Esophagus (tissue), 2 donors: ENCODE data around the gene UBA6. TPM values are rescaled to one million over a fixed set of nuclear protein-coding genes. Genes with fewer than 3 reads are reported as not detected.
"Not testable (repeated sequence)": the region's sequence is repeated elsewhere in the genome, so short reads cannot be mapped to it uniquely, and the experiment has no call there.

ENCODE experiments used
- H3K27ac ChIP-seq, 2 donors: one replicate each; pipeline ENCODE4 v1.5.1; 2013; ENCODE audit warnings: low read depth in 2 of 2, mild to moderate bottlenecking in 2 of 2, inconsistent platforms in 1 of 2, low read length in 1 of 2, moderate library complexity in 1 of 2
- H3K27me3 ChIP-seq, 2 donors: one replicate each; pipeline ENCODE4 v1.6.1; 2013; ENCODE audit warnings: low read length in 2 of 2, control low read depth in 1 of 2, mild to moderate bottlenecking in 1 of 2; ENCODE audit not compliant: insufficient read depth in 2 of 2, control insufficient read depth in 1 of 2
- H3K36me3 ChIP-seq, 2 donors: one replicate each; pipeline ENCODE4 v1.6.1; 2013; ENCODE audit warnings: low read length in 1 of 2; ENCODE audit not compliant: control insufficient read depth in 2 of 2, insufficient read depth in 2 of 2
- H3K4me1 ChIP-seq, 2 donors: one replicate each; pipeline ENCODE4 v1.6.1; 2013; ENCODE audit warnings: low read length in 1 of 2; ENCODE audit not compliant: control insufficient read depth in 2 of 2, insufficient read depth in 2 of 2
- H3K4me3 ChIP-seq, 2 donors: one replicate each; pipeline ENCODE4 v1.5.1; 2013; ENCODE audit warnings: low read length in 2 of 2, mild to moderate bottlenecking in 2 of 2, low read depth in 1 of 2, moderate library complexity in 1 of 2
- H3K9me3 ChIP-seq, 2 donors: one replicate each; pipeline ENCODE4 v1.6.1; 2013; ENCODE audit warnings: mild to moderate bottlenecking in 2 of 2, low read depth in 1 of 2, low read length in 1 of 2, moderate library complexity in 1 of 2; ENCODE audit not compliant: control insufficient read depth in 2 of 2, insufficient read depth in 1 of 2
- WGBS, 2 donors: extraction: QIAGEN DNeasy Blood & Tissue Kit; methylation state at CpG; one replicate each; pipeline ENCODE4 v1.1.7; 2013; 5-methylcytosine and 5-hydroxymethylcytosine counted together
- polyA plus RNA-seq, 2 donors: library from polyadenylated mRNA; stranded (reverse); fragments of 200-250 nt; gene quantifications; one replicate each; pipeline ENCODE4 v1.2.3, GENCODE V29; 2013
- donor health status: healthy with polysubstance abuse.
- donor health status: Bipolar disorder and iron deficiency.

Gene UBA6
- 10 to 100 TPM in 1 of 2 donors, 1 to 10 TPM in 1; 8.1 to 10.2 TPM for polyA plus RNA-seq

DNA sequence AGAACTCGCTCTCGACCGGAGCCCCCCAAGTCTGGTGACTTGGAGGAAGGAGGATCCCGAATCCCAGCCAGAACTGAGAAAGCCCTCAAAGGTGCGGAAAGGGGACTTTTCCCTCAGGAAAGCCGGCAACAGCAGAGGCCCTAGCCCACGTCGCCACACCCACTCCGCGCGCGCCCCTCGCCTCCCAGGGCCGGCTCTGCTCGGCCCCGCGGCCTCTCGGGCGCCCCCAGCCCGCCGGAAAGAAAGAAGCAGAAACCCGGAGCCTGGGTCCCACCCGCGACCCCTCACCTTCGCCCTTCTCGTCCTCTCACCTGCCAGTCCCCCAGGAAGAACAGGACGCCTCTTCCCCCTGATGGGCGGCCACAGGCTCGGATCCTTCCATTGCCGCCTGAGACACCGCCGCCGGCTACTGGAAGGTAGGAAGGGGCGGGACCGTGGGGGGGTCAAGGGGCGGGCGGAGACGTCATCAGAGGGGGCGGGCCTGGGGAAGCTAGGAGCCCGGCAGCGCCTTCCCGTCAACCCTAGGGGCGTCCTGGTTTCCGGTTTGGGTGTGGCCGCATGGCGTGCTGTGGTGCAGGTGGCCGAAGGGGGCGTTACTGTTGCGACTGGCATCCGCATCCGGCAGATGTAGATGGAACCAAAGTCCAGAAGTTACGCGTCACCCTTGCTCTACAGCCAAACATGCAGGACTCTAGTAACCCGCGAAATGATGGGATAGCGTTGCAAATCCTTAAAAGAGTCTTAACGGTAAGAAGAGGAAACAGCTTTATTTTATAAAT is at the start of gene UBA6:
Gene UBA6, minus strand, starts transcription at position 418 of the 779 bp plus-strand sequence. Its CDS starts 36 bp downstream, at position 382.
- H3K4me3 ChIP-seq: peak within 1 kb of the TSS; percentile 80 to 82
- no peaks in the 10 kb centered on the region for H3K36me3 ChIP-seq
- no peaks in the 10 kb centered on the region for H3K27me3 ChIP-seq
- no peaks in the 10 kb centered on the region for H3K4me1 ChIP-seq
- no peaks in the 10 kb centered on the region for H3K9me3 ChIP-seq
- H3K27ac ChIP-seq: peak within 1 kb of the TSS; percentile 93 to 94
- WGBS, 2 donors: 0% methylated on average over 56 to 57 of the region's 57 CpGs

DNA sequence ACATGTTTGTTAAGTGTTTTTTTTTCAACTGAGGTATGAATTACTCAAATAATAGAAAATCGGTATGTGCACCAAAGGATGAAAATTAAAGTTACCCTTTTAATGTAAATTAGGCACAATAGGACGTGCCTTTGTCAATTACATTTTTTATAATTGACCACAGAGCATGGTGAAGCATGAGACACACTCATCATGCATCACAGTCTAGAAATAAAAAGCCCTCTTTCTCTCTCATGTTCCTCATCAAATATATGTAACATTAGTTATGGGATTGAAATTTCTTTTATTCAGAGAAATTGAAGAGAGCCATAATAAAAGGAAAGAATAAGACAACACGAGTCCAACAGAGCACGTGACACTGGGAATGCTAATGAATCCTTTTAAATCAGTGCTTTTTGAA is 49.7 kb upstream of the UBA6 start:
- WGBS, 2 donors: 89 to 91% methylated on average over 4 of the region's 4 CpGs

DNA sequence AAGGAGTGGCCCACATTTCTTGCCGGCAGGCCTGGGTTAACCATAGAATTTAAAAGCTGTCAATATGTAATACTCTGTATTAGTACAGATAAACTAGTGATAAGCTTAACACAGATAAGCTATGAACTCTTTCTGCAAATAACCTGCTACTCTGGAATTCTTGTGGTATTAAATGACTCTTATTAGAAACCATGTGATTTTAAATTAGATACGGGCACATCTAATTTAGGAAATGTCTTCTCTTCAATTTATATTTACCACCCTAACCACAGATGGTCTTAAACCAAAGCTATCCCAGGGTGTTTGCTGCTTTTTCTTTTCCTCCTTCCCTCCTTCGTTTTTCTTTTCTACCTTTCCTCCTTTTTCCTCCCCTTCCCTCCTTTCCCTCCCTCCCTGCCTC is 48.3 kb upstream of the UBA6 start:
- 62 to 79% methylated on average over 3 of the region's 3 CpGs for WGBS, 2 donors
- Histone ChIP-seq H3K27ac (no peak overlapping the region), H3K36me3 (no peaks in the 10 kb centered on the region), H3K4me3 (no peak overlapping the region), H3K4me1 (no peaks in the 10 kb centered on the region), H3K27me3 (no peaks in the 10 kb centered on the region), H3K9me3 (no peaks in the 10 kb centered on the region)

More for the DNA sequence above, 49.7 kb upstream of the UBA6 start:
- no peaks in the 10 kb centered on the region for H3K36me3 ChIP-seq
- H3K4me3 ChIP-seq: no peak overlapping the region
- no peaks in the 10 kb centered on the region for H3K4me1 ChIP-seq
- no peaks in the 10 kb centered on the region for H3K9me3 ChIP-seq
- no peak overlapping the region for H3K27ac ChIP-seq
- no peaks in the 10 kb centered on the region for H3K27me3 ChIP-seq

DNA sequence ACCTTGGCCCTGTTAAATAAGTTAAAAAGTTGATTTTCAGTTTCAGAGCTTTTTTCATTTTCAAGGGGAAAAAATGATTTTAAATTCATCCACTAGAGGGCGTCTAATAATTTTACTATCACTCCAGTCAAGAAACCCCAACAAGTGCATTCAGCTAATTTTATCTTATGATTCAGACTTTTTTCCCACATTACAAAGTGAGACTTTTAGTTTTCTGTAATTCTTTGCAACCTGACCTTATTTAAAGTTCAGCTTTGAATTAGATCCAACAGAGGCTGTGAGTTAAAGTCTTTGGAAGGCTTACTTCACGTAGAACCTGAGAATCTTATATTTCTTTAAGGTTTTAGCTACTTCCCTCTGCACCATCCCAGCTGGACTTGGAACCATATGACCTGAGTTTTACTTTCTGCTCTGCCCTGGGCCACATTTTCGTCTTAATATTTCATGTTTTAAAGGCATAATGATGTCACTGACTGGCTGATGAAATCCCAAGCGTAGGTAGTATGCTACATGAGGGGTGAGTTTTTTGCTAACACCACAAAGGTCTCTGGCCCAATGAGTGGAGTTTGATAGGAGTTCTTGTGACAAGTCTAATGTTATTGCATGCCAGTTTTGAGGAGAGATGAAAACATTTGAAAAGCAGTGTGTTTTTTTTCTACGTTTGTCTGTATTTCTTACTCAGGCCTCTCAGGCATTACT is 46.0 kb upstream of the UBA6 start:
- WGBS, 2 donors: 59 to 60% methylated on average over 5 of the region's 5 CpGs

DNA sequence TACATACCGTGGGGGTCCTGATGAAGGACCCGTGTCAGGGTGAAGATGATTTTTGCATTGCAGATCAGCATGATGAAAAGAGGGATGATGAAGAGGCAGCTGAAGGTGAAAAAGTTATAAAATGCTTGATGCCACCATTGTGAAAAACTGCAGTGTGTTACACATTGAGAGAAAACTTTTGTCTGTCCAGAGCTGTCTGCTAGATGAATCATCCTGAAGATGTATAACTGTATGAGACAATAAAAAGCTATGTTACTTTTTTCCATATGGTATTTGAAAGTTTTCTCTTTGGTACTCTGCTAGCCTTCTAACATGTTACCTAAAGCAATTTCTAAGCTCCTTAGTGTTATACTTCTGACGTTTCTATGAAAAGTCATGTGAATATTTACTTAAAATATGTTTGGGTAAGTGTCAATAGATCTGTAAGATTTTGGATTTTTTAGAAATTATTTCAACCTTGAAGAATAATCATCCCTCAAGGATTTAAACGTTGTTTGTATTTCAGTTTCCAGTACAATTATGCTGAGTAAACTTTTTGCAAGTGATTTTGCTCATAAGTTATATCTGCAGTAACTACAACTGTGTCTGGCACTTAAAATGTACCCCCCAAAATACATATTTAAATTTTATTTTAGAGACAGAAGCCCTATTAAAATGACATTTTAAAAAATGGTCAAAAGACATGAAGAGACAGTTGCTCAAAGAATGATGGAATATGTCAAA is 43.8 kb upstream of the UBA6 start:
- no peaks in the 10 kb centered on the region for H3K4me1 ChIP-seq
- no peaks in the 10 kb centered on the region for H3K9me3 ChIP-seq
- 58 to 61% methylated on average over 4 of the region's 4 CpGs for WGBS, 2 donors

More for the DNA sequence above, 46.0 kb upstream of the UBA6 start:
- Histone ChIP-seq H3K36me3 (no peaks in the 10 kb centered on the region), H3K4me1 (no peaks in the 10 kb centered on the region), H3K4me3 (no peak overlapping the region), H3K9me3 (no peaks in the 10 kb centered on the region), H3K27ac (no peak overlapping the region), H3K27me3 (no peaks in the 10 kb centered on the region)

DNA sequence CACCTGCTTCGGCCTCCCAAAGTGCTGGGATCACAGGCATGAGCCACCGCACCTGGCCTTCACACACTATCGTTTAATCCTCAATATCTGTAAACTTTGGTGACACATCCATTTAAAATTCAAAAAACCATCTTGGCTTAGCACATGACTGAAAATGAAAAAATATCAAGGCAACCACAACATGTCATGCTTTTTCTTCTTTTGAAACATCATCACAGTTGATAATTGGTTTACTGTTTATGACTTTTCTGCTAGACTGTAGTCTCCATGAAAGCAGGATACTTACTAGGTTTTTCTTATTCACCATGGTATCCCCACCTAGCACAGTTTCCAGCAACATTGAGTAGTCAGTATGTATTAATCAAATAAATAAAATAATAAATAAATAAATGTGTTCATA is 42.2 kb upstream of the UBA6 start:
- H3K36me3 ChIP-seq: no peaks in the 10 kb centered on the region
- WGBS, 2 donors: 90 to 92% methylated on average over 3 of the region's 3 CpGs
- no peak overlapping the region for H3K27ac ChIP-seq
- no peaks in the 10 kb centered on the region for H3K9me3 ChIP-seq
- no peak overlapping the region for H3K4me3 ChIP-seq
- H3K4me1 ChIP-seq: no peaks in the 10 kb centered on the region
- H3K27me3 ChIP-seq: no peaks in the 10 kb centered on the region

More for the DNA sequence above, 43.8 kb upstream of the UBA6 start:
- H3K36me3 ChIP-seq: no peaks in the 10 kb centered on the region
- H3K4me3 ChIP-seq: no peak overlapping the region
- H3K27ac ChIP-seq: no peak overlapping the region
- H3K27me3 ChIP-seq: no peaks in the 10 kb centered on the region

DNA sequence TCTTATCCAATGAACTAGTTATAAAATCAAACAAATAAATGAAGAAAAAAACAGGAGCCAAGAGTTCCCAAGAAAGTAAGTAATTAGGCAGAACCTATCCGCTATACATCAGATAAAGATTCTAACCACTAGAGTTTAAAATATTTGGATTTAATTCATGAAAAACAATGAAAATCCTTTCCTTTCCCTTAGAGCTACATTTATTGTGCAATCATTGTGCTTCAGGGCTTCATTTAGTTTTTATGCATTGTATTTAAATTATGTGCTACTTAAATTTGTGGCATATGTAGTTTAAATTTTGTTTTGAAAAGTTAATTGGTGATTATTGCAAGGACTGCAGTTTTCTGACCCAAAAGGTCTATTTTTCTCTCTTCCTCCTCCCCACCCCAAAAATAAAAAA is 35.3 kb upstream of the UBA6 start:
- Histone ChIP-seq H3K4me3 (no peak overlapping the region), H3K27me3 (no peaks in the 10 kb centered on the region), H3K27ac (no peak overlapping the region), H3K36me3 (no peaks in the 10 kb centered on the region), H3K4me1 (no peaks in the 10 kb centered on the region), H3K9me3 (no peaks in the 10 kb centered on the region)
- 98 to 100% methylated on average over 1 of the region's 1 CpG for WGBS, 2 donors

DNA sequence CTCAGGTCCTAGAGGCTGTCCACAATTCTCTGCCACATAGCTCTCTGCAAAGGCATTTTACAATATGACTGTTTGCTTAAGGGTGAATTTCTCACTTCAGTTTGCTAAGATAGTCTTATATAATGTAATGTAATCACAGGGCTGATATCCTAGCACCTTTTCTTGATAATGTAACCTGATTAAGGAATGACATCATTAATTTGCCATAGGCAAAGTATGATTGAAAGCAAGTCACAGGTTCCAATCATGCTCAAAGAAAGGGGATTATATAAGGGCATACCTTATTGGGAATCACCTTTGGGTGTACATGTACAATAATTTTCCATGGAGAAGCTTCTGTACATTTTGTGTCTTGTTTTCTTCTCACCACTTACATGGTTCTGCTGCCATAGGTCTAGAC is 34.4 kb upstream of the UBA6 start:
- H3K27me3 ChIP-seq: no peaks in the 10 kb centered on the region
- H3K4me3 ChIP-seq: no peak overlapping the region
- H3K27ac ChIP-seq: no peak overlapping the region
- H3K9me3 ChIP-seq: no peaks in the 10 kb centered on the region
- H3K36me3 ChIP-seq: no peaks in the 10 kb centered on the region
- H3K4me1 ChIP-seq: no peaks in the 10 kb centered on the region

DNA sequence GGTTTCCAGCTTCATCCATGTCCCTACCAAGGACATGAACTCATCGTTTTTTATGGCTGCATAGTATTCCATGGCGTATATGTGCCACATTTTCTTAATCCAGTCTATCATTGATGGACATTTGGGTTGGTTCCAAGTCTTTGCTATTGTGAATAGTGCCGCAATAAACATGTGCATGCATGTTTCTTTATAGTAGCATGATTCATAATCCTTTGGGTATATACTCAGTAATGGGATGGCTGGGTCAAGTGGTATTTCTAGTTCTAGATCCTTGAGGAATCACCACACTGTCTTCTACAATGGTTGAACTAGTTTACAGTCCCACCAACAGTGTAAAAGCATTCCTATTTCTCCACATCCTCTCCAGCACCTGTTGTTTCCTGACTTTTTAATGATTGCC is 29.6 kb upstream of the UBA6 start:
- not testable (repeated sequence) for H3K9me3 ChIP-seq, H3K4me3 ChIP-seq, H3K4me1 ChIP-seq, H3K36me3 ChIP-seq, H3K27me3 ChIP-seq, H3K27ac ChIP-seq
- WGBS, 2 donors: 69 to 74% methylated on average over 3 of the region's 3 CpGs
